ENCODE results near the gene TMEM178A. TPM values are rescaled to one million over a fixed set of nuclear protein-coding genes. Genes with fewer than 3 reads are reported as not detected.

Gene TMEM178A
- total RNA-seq, 2 experiments from 2014 or later = not detected

Other genes starting within 250 kb of the TMEM178A start
- gene MAP4K3, start 228.6 kb upstream of the TMEM178A start, total RNA-seq = 10 to 100 TPM; 10.9 to 13.1 TPM
- gene THUMPD2, start 113.3 kb downstream of the TMEM178A start, total RNA-seq = 10 to 100 TPM; 16.0 to 20.8 TPM

Data from activated CD8-positive, alpha-beta memory T cell treated with anti-CD3 and anti-CD28 coated beads, Interleukin-2, amount 10 ng/mL, durations not matched to agents 7 days and 5 days (primary cell).